ENCODE results near the gene PSMD1.

Gene PSMD1

DNA sequence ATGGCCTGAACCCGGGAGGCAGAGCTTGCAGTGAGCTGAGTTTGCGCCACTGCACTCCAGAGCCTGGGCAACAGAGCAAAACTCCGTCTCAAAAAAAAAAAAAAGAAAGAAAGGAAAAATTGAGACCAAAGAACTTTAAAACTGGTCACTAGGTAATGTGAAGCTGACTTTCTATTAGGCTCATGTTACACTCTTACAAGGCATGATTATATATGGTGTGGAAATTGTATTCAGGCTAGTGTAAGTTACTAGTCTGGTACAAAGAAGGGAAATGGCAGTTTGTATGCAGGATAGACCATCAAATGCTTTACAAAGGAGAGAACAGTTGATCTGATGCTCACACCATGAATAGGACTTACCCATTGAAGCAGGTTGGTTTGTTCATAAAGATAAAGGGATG lies 106.3 kb downstream of the PSMD1 start:
- no peak overlapping the region for H3K27ac ChIP-seq
- TF ChIP-seq ZFX (IDR thresholded peaks at IDR 0.05): no peak
- TF ChIP-seq, protein P1, sequence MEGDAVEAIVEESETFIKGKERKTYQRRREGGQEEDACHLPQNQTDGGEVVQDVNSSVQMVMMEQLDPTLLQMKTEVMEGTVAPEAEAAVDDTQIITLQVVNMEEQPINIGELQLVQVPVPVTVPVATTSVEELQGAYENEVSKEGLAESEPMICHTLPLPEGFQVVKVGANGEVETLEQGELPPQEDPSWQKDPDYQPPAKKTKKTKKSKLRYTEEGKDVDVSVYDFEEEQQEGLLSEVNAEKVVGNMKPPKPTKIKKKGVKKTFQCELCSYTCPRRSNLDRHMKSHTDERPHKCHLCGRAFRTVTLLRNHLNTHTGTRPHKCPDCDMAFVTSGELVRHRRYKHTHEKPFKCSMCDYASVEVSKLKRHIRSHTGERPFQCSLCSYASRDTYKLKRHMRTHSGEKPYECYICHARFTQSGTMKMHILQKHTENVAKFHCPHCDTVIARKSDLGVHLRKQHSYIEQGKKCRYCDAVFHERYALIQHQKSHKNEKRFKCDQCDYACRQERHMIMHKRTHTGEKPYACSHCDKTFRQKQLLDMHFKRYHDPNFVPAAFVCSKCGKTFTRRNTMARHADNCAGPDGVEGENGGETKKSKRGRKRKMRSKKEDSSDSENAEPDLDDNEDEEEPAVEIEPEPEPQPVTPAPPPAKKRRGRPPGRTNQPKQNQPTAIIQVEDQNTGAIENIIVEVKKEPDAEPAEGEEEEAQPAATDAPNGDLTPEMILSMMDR (conservative IDR thresholded peaks at IDR 0.05): no peak

DNA sequence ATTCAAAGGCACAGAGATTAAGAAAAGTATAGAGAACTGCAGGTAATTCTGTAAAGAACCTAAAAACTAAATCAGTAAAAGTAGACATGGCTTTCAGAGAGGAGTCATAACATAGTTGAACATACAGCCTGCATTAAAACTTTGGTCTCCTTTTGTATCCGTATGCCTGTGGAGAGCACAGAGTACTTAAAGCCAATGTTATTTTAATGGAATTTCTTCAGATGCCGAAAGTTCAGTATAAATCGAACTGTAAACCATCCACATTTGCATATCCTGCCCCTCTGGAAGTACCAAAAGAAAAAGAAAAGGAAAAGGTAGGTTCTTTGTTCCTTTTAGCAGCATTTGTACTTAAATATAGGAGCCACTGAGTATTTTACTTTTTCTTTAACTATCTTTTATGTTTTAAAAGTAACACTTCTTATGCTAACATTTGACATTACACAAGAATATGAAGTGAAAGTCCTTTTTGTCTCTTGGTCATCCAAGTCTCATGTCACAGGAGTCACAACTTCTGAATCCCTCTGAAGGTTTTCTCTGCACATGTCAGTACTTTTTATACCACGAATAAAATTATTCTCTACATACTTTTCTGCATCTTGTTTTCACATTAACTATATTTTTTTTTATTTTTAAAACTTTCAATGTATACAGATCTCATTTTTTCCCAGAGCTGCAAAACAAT lies 106.9 kb downstream of the PSMD1 start:
- TF ChIP-seq ZFX (IDR thresholded peaks at IDR 0.05): no peak
- TF ChIP-seq, protein P1 (conservative IDR thresholded peaks at IDR 0.05): no peak
- H3K27ac ChIP-seq: no peak overlapping the region

DNA sequence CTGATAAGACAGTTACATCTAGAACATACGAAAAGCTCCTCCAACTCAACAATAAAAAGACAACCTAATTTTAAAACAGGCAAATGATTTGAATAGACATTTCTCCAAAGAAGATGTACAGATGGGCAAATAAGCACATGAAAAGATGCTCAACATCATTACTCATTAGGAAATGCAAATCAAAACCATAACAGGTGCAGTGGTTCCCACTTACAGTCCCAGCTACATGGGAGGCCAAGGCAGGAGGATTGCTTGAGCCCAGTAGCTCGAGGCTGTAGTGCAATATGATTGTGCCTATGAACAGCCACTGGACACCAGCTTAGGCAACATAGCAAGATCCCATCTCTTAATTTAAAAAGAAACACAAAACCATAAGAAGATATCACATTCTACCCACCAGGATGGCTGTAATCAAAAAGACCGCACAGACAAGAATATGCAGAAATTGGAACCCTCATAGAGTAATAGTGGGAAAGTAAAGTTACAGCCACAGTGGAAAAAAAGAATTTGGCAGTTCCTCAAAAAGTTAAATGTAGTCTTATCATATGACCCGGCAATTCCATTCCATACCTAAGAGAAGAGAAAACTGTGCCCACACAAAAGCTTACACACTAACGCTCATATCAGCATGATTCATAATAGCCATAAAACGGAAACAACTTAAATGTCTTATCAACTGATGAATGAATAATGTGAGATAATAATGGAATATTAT lies 111.2 kb downstream of the PSMD1 start:
- H3K27ac ChIP-seq: no peak overlapping the region
- TF ChIP-seq, protein P1 (conservative IDR thresholded peaks at IDR 0.05): no peak
- no peak for TF ChIP-seq ZFX (IDR thresholded peaks at IDR 0.05)

DNA sequence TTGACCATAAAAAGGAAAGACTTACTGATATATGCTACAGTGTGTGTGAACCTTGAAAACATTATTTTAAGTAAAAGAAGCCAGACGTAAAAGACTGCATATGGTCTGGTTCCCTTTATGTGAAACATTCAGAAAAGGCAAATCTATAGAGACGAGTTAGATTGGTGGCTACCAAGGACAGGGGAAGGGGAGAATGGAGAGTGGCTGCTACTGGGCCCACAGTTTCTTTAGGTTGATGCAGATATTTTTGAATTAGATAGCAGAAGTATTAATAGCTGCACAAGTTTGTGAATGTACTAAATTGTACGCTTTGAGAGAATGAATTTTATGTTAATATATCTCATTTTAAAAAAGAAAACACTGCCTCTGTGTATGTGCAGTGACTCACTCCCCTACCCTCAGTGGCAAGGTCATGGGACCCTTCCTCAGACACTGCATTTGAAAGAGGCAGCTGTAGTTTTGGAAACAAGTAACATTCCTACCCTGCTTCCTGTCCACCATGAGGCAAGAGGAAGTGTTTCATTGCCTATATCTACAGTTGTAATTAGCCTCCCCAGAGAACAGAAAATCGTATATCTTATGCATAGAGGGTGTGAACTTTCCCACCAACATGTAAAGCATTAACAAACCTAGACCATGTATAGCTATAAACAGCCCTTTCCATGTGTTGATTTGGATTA lies 111.9 kb downstream of the PSMD1 start:
- TF ChIP-seq ZFX (IDR thresholded peaks at IDR 0.05): no peak
- TF ChIP-seq, protein P1 (conservative IDR thresholded peaks at IDR 0.05): no peak

DNA sequence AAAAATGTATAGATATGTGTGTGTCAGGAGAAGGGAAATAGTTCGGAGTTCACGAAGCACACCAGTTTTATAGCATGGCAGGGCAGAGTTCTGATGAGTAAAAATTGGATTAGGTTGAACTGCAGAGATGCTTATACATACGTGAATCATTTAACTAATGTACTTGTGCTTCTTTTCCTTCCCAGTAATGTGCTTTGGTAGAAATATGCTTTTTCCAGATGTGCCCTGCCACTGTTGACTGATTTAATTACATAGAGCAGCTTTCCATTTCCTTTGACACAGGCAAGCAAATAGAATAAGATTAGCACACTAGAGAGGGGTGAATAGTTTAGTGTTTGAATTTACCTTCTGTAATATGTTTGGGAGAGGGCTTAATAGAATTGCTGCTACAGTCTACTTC lies 112.8 kb downstream of the PSMD1 start:
- TF ChIP-seq ZFX (IDR thresholded peaks at IDR 0.05): no peak
- TF ChIP-seq, protein P1 (conservative IDR thresholded peaks at IDR 0.05): no peak
- H3K27ac ChIP-seq: no peak overlapping the region

More for the DNA sequence above, 111.9 kb downstream of the PSMD1 start:
- H3K27ac ChIP-seq: no peak overlapping the region

DNA sequence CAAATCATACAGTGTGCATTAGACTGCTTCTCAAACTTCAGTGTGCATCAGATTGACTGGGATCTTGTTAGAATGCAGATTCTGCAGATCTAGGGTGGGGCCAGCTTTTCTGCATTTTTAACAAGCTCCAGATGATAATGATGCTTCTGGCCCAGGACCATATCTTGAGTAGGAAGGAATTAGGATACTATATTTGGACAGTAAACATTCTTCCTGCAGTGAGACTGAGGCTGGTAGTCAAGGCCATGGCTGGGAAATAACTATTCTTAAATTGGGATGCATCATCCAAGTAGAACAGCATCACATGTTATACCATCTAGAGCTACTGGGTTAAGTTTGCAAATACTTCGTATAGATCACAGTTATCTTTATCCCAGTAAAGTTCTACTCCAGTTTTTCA lies 113.4 kb downstream of the PSMD1 start:
- TF ChIP-seq, protein P1 (conservative IDR thresholded peaks at IDR 0.05): no peak
- no peak overlapping the region for H3K27ac ChIP-seq

DNA sequence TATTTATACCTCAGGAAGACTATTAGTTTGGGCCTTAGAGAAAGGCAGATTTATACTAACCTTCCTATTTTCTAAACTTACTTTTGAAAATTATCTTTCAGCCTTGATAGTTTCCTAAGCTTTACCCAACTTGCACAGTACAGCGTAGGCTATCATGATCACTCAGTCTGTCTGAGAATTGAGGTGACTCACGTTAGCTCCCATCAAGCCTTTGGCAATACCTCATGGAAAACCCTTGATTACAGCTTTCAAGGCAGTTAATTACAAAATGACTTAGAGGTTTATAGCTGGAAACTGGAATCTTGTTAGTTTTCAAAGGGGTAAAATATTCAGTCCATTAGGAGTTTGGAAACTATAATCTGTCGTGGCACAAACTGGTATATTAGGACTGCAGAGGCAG lies 115.4 kb downstream of the PSMD1 start:
- TF ChIP-seq, protein P1 (conservative IDR thresholded peaks at IDR 0.05): no peak
- TF ChIP-seq ZFX (IDR thresholded peaks at IDR 0.05): no peak
- no peak overlapping the region for H3K27ac ChIP-seq

All from C4-2B (cell line).